Measurements from ENCODE around the gene TAS2R39.
"Not testable (repeated sequence)": the region's sequence is repeated elsewhere in the genome, so short reads cannot be mapped to it uniquely, and the experiment has no call there.

TAS2R39 gene

GRCh38 chr7:143183024-143183423 is at the start of gene TAS2R39:
TSS of gene TAS2R39 (plus strand) at chr7:143183419. CDS start at chr7:143183419, 0 bp downstream.
- DNase-seq (ENCODE audit: low spot score), result no peak

GRCh38 chr7:143147070-143147469 is 36.1 kb upstream of the TAS2R39 start:
- DNase-seq (ENCODE audit: low spot score), result no peak

GRCh38 chr7:143148050-143148449 is 35.2 kb upstream of the TAS2R39 start:
- no peak for DNase-seq (ENCODE audit: low spot score)

GRCh38 chr7:143148651-143149050 is 34.6 kb upstream of the TAS2R39 start:
- no peak for DNase-seq (ENCODE audit: low spot score)

DNA sequence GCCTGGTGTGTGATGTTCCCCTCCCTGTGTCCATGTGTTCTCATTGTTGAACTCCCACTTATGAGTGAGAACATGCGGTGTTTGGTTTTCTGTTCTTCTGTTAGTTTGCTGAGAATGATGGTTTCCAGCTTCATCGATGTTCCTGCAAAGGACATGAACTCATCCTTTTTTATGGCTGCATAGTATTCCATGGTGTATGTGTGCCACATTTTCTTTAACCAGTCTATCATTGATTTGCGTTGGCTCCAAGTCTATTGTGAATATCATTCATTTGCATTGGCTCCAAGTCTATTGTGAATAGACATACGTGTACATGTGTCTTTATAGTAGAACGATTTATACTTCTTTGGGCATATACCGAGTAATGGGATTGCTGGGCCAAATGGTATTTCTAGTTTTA is 32.5 kb upstream of the TAS2R39 start:
- not testable (repeated sequence) for DNase-seq (ENCODE audit: low spot score)

DNA sequence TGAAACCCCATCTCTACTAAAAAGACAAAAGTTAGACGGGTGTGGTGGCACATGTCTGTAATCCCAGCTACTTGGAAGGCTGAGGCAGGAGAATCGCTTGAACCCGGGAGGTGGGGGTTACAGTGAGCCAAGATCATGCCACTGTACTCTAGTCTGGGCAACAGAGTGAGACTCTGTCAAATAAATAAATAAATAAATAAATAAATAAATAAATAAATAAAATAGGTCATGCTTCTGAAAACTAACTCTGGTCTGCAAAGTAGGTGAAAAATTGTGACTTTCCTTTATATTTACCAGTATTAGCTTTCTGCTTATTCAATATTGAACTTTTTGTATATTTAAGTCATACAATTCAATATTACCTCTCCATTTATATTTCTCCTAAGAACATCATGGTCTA is 24.6 kb upstream of the TAS2R39 start:
- not testable (repeated sequence) for DNase-seq (ENCODE audit: low spot score)

GRCh38 chr7:143171697-143172096 is 11.5 kb upstream of the TAS2R39 start:
- no peak for DNase-seq (ENCODE audit: low spot score)

DNA sequence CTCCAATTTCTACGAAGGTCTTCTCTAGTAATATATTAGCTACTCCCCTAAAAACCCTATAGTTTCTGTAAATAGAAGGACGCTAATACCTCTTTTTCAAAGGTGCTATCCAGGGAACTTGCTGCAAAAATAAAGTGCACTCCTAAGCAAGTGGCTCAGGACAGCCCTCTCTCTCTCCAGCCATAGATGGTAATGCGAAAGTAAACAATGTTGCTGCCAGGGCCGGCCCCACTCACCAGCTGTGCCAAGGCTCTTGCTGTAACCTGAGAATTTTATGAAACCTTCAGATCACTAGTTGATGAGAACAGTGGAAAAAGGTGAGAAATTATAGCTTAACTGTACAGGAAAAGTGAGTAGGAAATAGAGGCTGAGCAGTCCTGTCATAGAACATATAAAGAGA is 10.9 kb upstream of the TAS2R39 start:
- DNase-seq (ENCODE audit: low spot score), result no peak

GRCh38 chr7:143176128-143176527 is 7.1 kb upstream of the TAS2R39 start:
- no peak for DNase-seq (ENCODE audit: low spot score)

DNA sequence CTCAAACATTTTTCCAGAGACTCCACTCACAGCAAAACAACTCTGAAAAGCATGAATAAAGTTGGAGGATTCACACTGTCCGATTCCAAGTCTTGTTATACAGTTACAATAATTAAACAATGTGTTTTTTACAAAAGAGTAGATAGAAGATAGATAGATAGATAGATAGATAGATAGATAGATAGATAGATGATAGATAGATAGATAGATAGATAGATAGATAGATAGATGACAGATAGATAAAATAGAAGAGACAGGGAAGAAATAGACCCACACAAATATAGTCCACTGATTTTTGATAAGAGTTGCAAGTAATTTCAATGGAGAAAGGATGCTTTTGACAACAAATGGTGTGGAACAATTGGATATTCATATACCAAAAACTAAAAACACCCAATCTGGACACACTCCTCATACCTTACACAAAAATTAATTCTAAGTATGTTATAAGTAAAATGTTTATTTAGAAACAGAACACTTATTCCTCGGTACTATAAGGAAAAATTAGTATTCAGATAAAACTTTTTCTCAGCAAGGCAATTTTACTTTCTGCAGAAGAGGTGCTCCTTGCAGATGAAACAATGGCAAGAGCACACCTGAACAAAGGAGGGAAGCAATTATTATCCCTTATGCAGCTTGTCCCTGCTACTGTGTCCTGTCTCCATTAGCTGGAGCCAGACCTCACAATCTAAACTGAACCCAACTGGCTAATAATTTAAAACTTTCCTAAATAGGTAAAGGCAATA is 5.7 kb upstream of the TAS2R39 start:
- DNase-seq (ENCODE audit: low spot score), result no peak

- not testable (repeated sequence) for DNase-seq (ENCODE audit: low spot score)
Measured at GRCh38 chr7:143180771-143181170, 2.4 kb upstream of the TAS2R39 start.

- no peak for DNase-seq (ENCODE audit: low spot score)
Measured at GRCh38 chr7:143181349-143181748, 1.9 kb upstream of the TAS2R39 start.

GRCh38 chr7:143185551-143185950 is 2.3 kb downstream of the TAS2R39 start:
- no peak for DNase-seq (ENCODE audit: low spot score)

DNA sequence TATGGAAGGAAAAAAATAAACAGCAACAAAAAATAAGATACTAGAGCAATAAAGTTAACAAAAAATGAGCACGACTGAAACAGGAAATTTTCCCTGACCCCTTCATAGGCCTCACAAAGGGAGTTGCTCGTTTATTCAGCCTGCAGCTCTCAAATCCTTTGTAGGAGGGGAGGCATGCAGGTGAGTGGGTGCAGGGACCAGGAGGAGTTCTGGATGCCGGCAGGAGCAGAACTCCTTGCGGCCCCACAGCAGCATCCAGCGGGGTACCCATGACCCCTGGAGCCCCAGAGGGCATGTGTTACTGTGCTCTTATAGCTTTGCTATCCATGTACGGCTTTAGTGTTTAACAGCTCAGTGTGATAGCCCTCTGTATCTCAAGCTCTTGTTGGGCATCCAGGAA is 5.8 kb downstream of the TAS2R39 start:
- DNase-seq (ENCODE audit: low spot score), result no peak

- DNase-seq (ENCODE audit: low spot score), result no peak
Measured at GRCh38 chr7:143193880-143194279, 10.7 kb downstream of the TAS2R39 start.

- no peak for DNase-seq (ENCODE audit: low spot score)
Measured at GRCh38 chr7:143199040-143199439, 15.8 kb downstream of the TAS2R39 start.

GRCh38 chr7:143202161-143202560 is 18.9 kb downstream of the TAS2R39 start:
- no peak for DNase-seq (ENCODE audit: low spot score)

- DNase-seq (ENCODE audit: low spot score), result no peak
Measured at GRCh38 chr7:143203386-143203785, 20.2 kb downstream of the TAS2R39 start.

- peak; percentile 33 for DNase-seq (ENCODE audit: low spot score)
Measured at GRCh38 chr7:143205560-143206293, 22.5 kb downstream of the TAS2R39 start.

DNA sequence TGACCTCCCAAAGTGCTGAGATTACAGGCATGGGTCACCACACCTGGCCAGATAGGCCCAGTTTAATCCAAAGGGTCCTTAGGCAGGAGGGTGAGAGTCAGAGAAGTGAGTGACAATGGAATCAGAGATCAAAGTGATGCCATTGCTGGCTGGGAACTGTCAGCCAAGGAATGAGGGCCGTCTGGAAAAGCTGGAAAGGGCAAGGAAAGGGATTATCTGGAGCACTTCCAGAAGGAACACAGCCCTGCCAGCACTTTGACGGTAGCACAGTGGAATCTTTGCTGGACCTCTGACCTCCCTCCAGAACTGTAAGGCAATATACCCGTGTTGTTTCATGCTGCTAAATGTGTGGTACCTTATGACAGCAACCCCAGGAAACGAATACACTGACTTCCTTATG is 27.3 kb downstream of the TAS2R39 start:
- DNase-seq (ENCODE audit: low spot score), result no peak

GRCh38 chr7:143213478-143213877 is 30.3 kb downstream of the TAS2R39 start:
- DNase-seq (ENCODE audit: low spot score), result not testable (repeated sequence)

GRCh38 chr7:143214789-143215679 is 31.8 kb downstream of the TAS2R39 start:
- DNase-seq (ENCODE audit: low spot score), result peak; percentile 96
